HK-2 (cell line): ENCODE results near the gene MCEMP1.

ENCODE experiments used
- DNase-seq: peaks from one replicate; pipeline ENCODE4 v3.0.0-alpha.2; 2018; ENCODE audit not compliant: unreplicated experiment

MCEMP1 gene

GRCh38 chr19:7670790-7671189 is 6.1 kb upstream of the MCEMP1 start:
- DNase-seq = no peak

- no peak for DNase-seq
Measured at GRCh38 chr19:7672522-7672921, 4.4 kb upstream of the MCEMP1 start.

- DNase-seq = peak; percentile 35
Measured at GRCh38 chr19:7674010-7675005, 2.6 kb upstream of the MCEMP1 start.

DNA sequence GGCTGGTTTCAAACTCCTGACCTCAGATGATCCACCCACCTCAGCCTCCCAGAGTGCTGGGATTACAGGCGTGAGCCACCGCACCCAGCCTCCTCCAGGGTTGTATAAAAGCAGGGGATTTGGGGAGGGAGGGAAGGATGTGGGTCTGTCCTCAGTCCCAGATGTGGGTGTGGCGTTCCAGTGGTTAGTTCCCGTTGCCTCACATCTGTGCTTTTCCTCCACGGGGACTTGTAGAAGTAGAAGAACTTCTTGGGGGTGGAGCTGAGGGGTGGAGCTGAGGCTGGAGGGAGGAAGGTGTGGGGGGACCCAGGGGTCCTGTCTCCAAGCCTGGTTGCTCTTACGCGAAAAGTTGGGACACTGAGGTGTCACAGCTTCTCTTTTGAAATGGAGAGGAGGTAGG is 514 bp upstream of the MCEMP1 start:
- no peak for DNase-seq

- no peak for DNase-seq
Measured at GRCh38 chr19:7677669-7678311, 900 bp downstream of the MCEMP1 start.

DNA sequence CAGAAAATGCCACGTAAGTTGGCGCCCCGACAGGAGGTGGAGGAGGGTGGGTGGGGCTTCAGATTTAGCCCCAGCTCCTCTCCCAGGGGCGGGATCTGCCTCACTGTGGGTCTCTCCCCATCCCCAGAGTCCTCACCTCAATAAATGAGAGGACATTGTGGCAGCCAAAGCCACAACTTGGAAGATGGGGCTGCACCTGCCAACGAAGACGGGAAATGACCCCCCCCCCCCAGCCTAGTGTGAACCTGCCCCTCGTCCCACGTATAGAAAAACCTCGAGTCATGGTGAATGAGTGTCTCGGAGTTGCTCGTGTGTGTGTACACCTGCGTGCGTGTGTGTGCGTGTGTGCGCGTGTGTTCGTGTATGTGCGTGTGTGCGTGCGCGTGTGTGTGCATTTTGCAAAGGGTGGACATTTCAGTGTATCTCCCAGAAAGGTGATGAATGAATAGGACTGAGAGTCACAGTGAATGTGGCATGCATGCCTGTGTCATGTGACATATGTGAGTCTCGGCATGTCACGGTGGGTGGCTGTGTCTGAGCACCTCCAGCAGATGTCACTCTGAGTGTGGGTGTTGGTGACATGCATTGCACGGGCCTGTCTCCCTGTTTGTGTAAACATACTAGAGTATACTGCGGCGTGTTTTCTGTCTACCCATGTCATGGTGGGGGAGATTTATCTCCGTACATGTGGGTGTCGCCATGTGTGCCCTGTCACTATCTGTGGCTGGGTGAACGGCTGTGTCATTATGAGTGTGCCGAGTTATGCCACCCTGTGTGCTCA is 2.3 kb downstream of the MCEMP1 start:
- no peak for DNase-seq

DNA sequence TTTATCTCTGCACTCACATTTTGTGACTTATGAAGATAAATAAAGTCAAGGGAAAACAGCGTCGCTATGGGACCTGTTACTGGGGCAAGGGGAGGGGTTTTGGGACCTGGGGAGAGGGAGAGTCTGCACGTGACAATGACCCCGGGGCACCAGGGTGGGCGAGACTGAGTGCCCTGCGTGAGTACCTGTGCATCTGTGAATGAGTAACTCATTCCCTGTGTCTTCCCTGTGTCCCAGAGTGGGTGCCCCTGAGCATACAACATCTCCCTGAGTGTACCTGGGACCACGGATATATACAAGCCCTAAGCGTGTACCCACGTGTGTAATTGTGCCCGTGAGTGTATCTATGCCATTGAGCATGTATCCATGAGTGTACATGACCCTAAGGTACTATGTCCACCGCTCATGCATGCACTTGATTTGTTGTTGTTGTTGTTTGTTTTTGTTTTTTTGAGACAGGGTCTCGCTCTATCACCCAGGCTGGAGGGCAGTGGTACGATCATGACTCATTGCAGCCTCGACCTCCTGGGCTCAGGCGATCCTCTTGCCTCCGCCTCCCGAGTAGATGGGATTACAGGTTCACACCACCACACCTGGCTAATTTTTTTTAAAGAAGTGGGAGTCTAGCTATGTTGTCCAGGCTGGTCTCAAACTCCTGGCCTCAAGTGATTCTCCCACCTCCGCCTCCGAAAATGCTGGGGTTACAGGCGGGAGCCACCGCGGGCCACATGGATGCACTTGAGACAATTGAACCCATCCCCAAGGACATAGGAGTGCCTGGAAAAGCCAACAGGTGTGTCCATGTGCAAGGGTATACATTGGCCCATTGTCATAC is 3.1 kb downstream of the MCEMP1 start:
- no peak for DNase-seq

GRCh38 chr19:7680606-7681339 is 3.9 kb downstream of the MCEMP1 start, which contains the start of gene TRAPPC5:
Gene TRAPPC5 (plus strand): TSS chr19:7680833. CDS start chr19:7682254, 1,421 bp downstream.
- DNase-seq = peak; percentile 81

DNA sequence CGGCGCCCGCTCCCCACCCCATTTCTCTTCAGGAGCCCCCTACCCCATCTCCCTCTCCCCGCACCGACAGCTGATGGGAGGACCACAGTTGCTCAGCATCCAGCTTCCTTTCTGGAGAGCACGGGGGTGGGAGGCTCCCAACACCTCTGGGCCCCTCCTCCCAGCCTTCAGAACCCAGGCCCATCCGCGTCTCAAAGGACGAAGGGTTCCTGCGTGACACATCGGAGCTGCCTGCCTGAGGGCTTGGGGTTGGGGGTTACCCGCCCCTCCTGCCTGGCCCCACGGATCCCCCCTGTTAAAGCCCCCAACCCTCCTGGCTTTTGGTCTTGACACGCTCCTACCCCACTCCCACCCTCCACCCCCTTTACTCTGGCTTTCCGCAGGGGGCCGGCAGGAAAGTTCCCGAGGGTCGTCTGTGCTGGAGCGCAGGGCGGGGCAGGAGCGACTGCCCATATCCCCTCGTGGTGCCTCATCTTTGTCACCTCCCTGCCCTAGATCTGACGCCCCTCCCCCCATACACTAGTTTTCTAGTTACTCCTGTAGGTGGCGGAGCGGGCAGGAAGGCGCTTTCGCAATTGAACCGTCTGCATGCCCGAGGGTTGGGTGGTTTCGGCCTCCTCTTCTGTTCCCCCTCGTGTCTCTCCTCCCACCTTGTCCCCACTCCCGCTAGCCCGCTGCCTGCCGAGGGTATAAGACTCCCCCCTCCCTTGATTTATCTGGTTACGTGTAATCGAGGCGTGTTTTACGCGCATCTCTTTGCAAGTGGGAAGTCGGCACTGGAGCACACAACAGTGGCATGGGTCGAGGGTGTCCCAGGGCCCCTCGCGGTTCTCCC is 4.7 kb downstream of the MCEMP1 start:
- DNase-seq = peak; percentile 38

DNA sequence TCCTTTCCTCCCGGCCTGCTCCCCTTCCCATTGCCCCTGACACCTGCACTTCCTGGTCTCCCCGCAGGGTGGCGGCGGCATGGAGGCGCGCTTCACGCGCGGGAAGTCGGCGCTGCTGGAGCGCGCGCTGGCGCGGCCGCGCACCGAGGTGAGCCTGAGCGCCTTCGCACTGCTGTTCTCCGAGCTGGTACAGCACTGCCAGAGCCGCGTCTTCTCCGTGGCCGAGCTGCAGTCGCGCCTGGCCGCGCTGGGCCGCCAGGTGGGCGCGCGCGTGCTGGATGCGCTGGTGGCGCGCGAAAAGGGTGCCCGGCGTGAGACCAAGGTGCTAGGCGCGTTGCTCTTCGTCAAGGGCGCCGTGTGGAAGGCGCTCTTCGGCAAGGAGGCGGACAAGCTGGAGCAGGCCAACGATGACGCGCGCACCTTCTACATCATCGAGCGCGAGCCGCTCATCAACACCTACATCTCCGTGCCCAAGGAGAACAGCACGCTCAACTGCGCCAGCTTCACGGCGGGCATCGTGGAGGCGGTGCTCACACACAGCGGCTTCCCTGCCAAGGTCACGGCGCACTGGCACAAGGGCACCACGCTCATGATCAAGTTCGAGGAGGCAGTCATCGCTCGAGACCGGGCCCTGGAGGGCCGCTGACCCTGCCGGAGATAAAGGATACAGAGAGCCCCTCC is 5.4 kb downstream of the MCEMP1 start:
- DNase-seq = no peak

DNA sequence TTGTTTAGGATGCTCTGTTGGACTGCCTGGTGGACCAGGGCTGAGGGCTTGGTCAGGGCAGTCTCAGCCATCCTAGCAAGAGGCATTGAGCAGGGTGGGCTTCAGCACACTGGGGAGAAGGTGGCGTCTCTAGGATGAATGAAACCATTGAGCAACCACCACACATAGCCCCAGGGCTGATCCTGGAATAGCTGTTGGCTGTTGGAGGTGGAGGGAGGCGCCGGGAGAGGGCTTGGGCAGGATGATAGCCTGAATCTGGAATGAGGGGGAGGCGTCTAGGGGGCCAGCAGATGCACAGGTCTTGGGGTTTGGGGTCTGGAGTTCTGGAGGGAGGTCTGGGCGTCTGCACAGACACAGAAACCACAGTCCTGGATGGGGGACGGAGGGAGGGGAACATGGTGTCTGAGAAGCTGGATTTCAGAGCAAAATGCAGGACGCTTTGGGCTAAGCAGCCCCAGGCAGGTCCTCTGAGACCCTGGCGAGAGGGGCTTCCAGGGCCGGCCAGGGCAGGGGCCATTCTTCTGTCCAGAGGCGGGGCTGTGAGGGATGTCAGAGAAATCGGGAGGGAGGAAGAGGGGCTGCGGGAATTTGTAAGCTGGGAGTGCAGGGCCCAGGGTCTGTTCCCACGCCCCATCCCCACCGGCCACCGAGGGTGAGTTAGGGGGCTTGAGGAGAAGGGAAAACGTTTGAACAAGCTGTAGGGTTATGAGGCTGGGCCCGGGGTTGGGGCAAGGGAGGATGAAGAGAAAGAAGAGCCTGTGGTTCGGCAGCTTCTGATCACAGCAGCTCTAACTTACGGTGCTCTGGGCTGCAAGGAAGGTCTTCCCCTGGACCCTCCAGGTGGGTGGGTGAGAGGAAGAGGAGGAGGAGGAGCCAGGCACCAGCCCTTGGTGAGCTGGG is 8.9 kb downstream of the MCEMP1 start:
- no peak for DNase-seq

- DNase-seq = no peak
Measured at GRCh38 chr19:7687177-7687576, 10.3 kb downstream of the MCEMP1 start.

DNA sequence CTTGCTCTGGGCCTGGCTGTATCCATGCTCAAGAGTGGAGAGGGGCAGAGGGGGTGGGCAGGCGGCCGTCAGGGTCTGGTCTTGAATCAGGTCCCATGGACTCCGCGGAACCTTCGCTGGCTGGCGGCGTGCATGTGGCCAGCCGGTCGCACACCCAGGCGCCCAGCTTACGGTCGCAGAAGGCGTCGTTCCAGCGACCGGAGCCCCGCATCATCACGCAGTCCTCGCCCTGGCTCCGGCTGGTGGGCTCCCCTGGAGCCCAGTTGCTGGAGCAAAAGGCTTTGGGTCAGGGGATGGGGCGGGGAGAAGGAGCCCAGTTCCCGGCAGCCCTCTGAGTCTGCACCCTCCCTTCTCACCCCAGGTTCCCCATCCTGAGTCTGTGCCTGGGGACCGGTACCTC is 12.3 kb downstream of the MCEMP1 start:
- DNase-seq = no peak

DNA sequence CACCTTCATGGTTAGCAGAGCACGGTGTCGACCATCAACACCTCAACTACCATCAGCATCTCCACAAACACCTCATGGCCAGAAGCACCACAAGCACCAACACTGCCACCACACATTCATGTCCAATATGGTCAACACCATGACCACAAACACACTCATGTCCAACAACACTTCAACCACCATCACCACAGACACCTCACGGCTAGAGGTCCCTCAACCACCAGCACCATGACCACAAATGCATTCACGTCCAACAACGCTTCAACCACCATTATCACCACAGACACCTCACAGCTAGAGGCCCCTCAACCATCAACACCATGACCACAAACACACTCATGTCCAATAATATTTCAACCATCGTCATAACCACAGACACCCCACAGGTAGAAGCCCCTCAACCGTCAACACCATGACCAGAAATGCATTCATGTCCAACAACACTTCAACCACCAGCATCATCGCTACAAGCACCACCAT is 13.9 kb downstream of the MCEMP1 start:
- DNase-seq = no peak

GRCh38 chr19:7691497-7691896 is 14.6 kb downstream of the MCEMP1 start:
- no peak for DNase-seq

DNA sequence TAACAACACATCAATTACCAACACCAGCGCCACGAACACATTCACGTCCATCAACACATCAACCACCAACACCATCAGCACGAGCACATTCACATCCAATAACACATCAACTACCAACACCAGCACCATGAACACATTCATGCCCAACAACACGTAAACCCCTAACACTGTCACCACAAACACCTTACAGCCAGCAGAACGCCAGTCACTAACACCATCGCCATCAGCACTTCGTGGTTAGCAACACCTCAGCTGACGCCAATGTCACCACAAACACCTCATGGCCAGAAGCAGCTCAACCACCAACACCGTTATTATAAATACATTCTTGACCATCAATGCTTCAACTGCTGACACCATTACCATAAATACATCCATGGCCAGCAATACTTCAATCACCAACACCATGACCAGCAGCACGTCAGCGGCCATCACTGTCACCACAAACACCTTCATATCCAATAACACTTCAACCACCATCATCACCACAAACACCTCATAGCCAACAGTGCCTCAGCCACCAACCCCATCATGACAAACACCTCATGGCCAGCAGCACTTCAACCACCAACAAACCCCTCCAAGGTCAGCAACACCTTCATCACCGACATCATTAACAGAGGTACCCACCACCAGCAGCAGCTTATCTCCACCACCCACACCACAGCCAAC is 15.7 kb downstream of the MCEMP1 start:
- no peak for DNase-seq

GRCh38 chr19:7694499-7694898 is 17.6 kb downstream of the MCEMP1 start:
- DNase-seq = no peak
